ENCODE measurements around the gene GID8.
"Not testable (repeated sequence)": the region's sequence is repeated elsewhere in the genome, so short reads cannot be mapped to it uniquely, and the experiment has no call there.

GID8 gene

GRCh38 chr20:62958388-62959100 is 20.6 kb downstream of the GID8 start:
- no peak for DNase-seq (ENCODE audit: low read depth in 2 of 2)

- DNase-seq (ENCODE audit: low read depth in 2 of 2) = no peak
Measured at GRCh38 chr20:62959101-62959971, 21.4 kb downstream of the GID8 start.

GRCh38 chr20:62959998-62960436 is 22.1 kb downstream of the GID8 start:
- DNase-seq (ENCODE audit: low read depth in 2 of 2) = no peak

GRCh38 chr20:62960446-62961309 is 22.7 kb downstream of the GID8 start:
- DNase-seq (ENCODE audit: low read depth in 2 of 2) = not testable (repeated sequence)

GRCh38 chr20:62961310-62961783 is 23.4 kb downstream of the GID8 start:
- DNase-seq (ENCODE audit: low read depth in 2 of 2) = no peak

- DNase-seq (ENCODE audit: low read depth in 2 of 2) = no peak
Measured at GRCh38 chr20:62961799-62962198, 23.9 kb downstream of the GID8 start.

- DNase-seq (ENCODE audit: low read depth in 2 of 2) = no peak
Measured at GRCh38 chr20:62962221-62962879, 24.4 kb downstream of the GID8 start.

GRCh38 chr20:62962891-62963613 is 25.1 kb downstream of the GID8 start:
- DNase-seq (ENCODE audit: low read depth in 2 of 2) = no peak

GRCh38 chr20:62963614-62964397 is 25.9 kb downstream of the GID8 start:
- no peak for DNase-seq (ENCODE audit: low read depth in 2 of 2)

- no peak for DNase-seq (ENCODE audit: low read depth in 2 of 2)
Measured at GRCh38 chr20:62964700-62965099, 26.8 kb downstream of the GID8 start.

GRCh38 chr20:62965363-62965771 is 27.4 kb downstream of the GID8 start:
- DNase-seq (ENCODE audit: low read depth in 2 of 2) = no peak

- DNase-seq (ENCODE audit: low read depth in 2 of 2) = no peak
Measured at GRCh38 chr20:62966212-62967148, 28.5 kb downstream of the GID8 start.

GRCh38 chr20:62967149-62967501 is 29.2 kb downstream of the GID8 start:
- DNase-seq (ENCODE audit: low read depth in 2 of 2) = no peak

GRCh38 chr20:62967628-62968351 is 29.8 kb downstream of the GID8 start:
- DNase-seq (ENCODE audit: low read depth in 2 of 2) = no peak

- DNase-seq (ENCODE audit: low read depth in 2 of 2) = no peak
Measured at GRCh38 chr20:62968378-62969178, 30.6 kb downstream of the GID8 start.

- DNase-seq (ENCODE audit: low read depth in 2 of 2) = no peak
Measured at GRCh38 chr20:62969179-62969760, 31.3 kb downstream of the GID8 start.

GRCh38 chr20:62969939-62970306 is 32.0 kb downstream of the GID8 start:
- no peak for DNase-seq (ENCODE audit: low read depth in 2 of 2)

Data from fibroblast of skin of left biceps (primary cell).